ENCODE results near the gene GIGYF2. TPM values are rescaled to one million over a fixed set of nuclear protein-coding genes. Genes with fewer than 3 reads are reported as not detected.

The GIGYF2 gene
- total RNA-seq, 1 experiment from 2014 or later = 60.6 TPM

GRCh38 chr2:232748038-232748437 lies 50.9 kb downstream of the GIGYF2 start:
- peaks cover 0 to 10% of the 10 kb centered on the region in 2 experiments; a peak in 3 of 4 replicates for H3K36me3 ChIP-seq (ENCODE audit: control insufficient read depth in 1 of 2, insufficient read depth in 2 of 2, low read length in 2 of 2)
- no peak overlapping the region for H3K9ac ChIP-seq (ENCODE audit: low read length)
- ChIA-PET POLR2A (no interaction called here), RAD21 (ENCODE audit: low non-redundant PET in 1 of 2, low total read pairs in 2 of 2, uncharacterized antibody in 2 of 2, unreplicated experiment in 2 of 2) (no interaction called here), CTCF (no interaction called here)
- TF ChIP-seq EGR1 (IDR thresholded peaks at IDR 0.05; ENCODE audit: low read depth) (no peak), CBX3 (IDR thresholded peaks at IDR 0.05; ENCODE audit: low read depth) (no peak), ZNF274 (IDR thresholded peaks at IDR 0.05; ENCODE audit: low read depth, low read length) (no peak), EZH2 (IDR thresholded peaks at IDR 0.05) (no peak), POLR2AphosphoS5 (IDR thresholded peaks at IDR 0.05; ENCODE audit: low read depth, low read length) (no peak), SIN3A (IDR thresholded peaks at IDR 0.05; ENCODE audit: low read depth) (no peak), CEBPB (IDR thresholded peaks at IDR 0.05; ENCODE audit: low read depth) (no peak), RAD21 (IDR thresholded peaks at IDR 0.05; ENCODE audit: low read depth) (no peak), YY1 (IDR thresholded peaks at IDR 0.05; ENCODE audit: extremely low read depth, insufficient replicate concordance, low read depth, low read length) (no peak), REST (IDR thresholded peaks at IDR 0.05; ENCODE audit: low read depth) (no peak), TCF7L2 (IDR thresholded peaks at IDR 0.05; ENCODE audit: borderline replicate concordance, extremely low read depth, insufficient read depth, insufficient read length) (no peak), CTCF (IDR thresholded peaks at IDR 0.05 in 2 of 3, conservative IDR thresholded peaks at IDR 0.05 in 1 of 3; ENCODE audit: borderline replicate concordance in 1 of 3, insufficient read depth in 1 of 3, low read depth in 2 of 3, low read length in 2 of 3) (no peak), FOSL1 (IDR thresholded peaks at IDR 0.05; ENCODE audit: low read depth) (no peak)
- TF ChIP-seq, protein P1, sequence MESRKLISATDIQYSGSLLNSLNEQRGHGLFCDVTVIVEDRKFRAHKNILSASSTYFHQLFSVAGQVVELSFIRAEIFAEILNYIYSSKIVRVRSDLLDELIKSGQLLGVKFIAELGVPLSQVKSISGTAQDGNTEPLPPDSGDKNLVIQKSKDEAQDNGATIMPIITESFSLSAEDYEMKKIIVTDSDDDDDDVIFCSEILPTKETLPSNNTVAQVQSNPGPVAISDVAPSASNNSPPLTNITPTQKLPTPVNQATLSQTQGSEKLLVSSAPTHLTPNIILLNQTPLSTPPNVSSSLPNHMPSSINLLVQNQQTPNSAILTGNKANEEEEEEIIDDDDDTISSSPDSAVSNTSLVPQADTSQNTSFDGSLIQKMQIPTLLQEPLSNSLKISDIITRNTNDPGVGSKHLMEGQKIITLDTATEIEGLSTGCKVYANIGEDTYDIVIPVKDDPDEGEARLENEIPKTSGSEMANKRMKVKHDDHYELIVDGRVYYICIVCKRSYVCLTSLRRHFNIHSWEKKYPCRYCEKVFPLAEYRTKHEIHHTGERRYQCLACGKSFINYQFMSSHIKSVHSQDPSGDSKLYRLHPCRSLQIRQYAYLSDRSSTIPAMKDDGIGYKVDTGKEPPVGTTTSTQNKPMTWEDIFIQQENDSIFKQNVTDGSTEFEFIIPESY (IDR thresholded peaks at IDR 0.05; ENCODE audit: extremely low read depth, insufficient replicate concordance, low read length) = no peak
- TF ChIP-seq, protein P2, sequence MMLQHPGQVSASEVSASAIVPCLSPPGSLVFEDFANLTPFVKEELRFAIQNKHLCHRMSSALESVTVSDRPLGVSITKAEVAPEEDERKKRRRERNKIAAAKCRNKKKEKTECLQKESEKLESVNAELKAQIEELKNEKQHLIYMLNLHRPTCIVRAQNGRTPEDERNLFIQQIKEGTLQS (IDR thresholded peaks at IDR 0.05) = no peak
- no peak overlapping the region for H3K4me3 ChIP-seq (replicated peaks in 1 of 2; ENCODE audit: low read depth in 1 of 2, low read length in 2 of 2)
- no peak for ATAC-seq
- no TSS peak for BruUV-seq (replicated peaks)
- no peaks in the 10 kb centered on the region for H4K20me1 ChIP-seq (ENCODE audit: insufficient read depth)
- H3K79me2 ChIP-seq (ENCODE audit: insufficient read depth, low read length) = peaks cover 7% of the 10 kb centered on the region
- no peaks in the 10 kb centered on the region for H3K27me3 ChIP-seq (ENCODE audit: insufficient read depth, low read length)
- H3K4me2 ChIP-seq (ENCODE audit: low read length) = no peak overlapping the region
- no peak for DNase-seq (ENCODE audit: low read depth, low spot score)
- peaks cover 5 to 14% of the 10 kb centered on the region in 2 experiments; a peak in 3 of 4 replicates for H3K4me1 ChIP-seq (ENCODE audit: control insufficient read depth in 1 of 2, insufficient read depth in 2 of 2, low read length in 2 of 2)
- intact Hi-C loops (cut with micrococcal nuclease) = no loop called here
- H3K9me3 ChIP-seq (ENCODE audit: control insufficient read depth in 1 of 2, insufficient read depth in 1 of 2, low read depth in 1 of 2, low read length in 2 of 2) = no peaks in the 10 kb centered on the region
- no peaks in the 10 kb centered on the region for H3K9me2 ChIP-seq (ENCODE audit: insufficient read depth)
- no peak overlapping the region for H3K27ac ChIP-seq (ENCODE audit: low read depth, low read length)
- H2AFZ ChIP-seq (ENCODE audit: low read depth, low read length, poor library complexity, severe bottlenecking) = no peak overlapping the region

Measured in HCT116 (cell line).